Measurements from ENCODE around the gene CEMP1. TPM values are rescaled to one million over a fixed set of nuclear protein-coding genes. Genes with fewer than 3 reads are reported as not detected.

The CEMP1 gene
- total and polyA plus RNA-seq, 2 experiments from 2014 or later: 0.31 to 7.5 TPM

GRCh38 chr16:2484898-2485508 lies 46.2 kb downstream of the CEMP1 start:
- no peaks in the 10 kb centered on the region for H3F3A ChIP-seq (replicated peaks; ENCODE audit: low read depth)
- TF ChIP-seq EZH2phosphoT487 (IDR thresholded peaks at IDR 0.05; ENCODE audit: unreplicated experiment) (no peak), ZNF462 (CRISPR knock-in tag; IDR thresholded peaks at IDR 0.05) (no peak), CREB1 (CRISPR knock-in tag; IDR thresholded peaks at IDR 0.05; ENCODE audit: low read depth) (no peak), JUNB (IDR thresholded peaks at IDR 0.05; ENCODE audit: unreplicated experiment) (no peak), ETS1 (IDR thresholded peaks at IDR 0.05) (no peak), ZNF331 (CRISPR knock-in tag; IDR thresholded peaks at IDR 0.05; ENCODE audit: low read depth) (no peak), CTCF (conservative IDR thresholded peaks at IDR 0.05; ENCODE audit: low read depth in 2 of 2) (no peak), REST (IDR thresholded peaks at IDR 0.05; ENCODE audit: unreplicated experiment) (no peak), POLR2AphosphoS5 (IDR thresholded peaks at IDR 0.05; ENCODE audit: low read depth) (no peak), NANOG (IDR thresholded peaks at IDR 0.05; ENCODE audit: borderline replicate concordance) (no peak)
- Mint-ChIP-seq H3K27ac (no peak overlapping the region), H3K9me3 (no peaks in the 10 kb centered on the region), H3K27me3 (ENCODE audit: insufficient read depth, low read depth, poor library complexity) (peaks cover 17% of the 10 kb centered on the region), H3K4me1 (peaks cover 20% of the 10 kb centered on the region), H3K36me3 (ENCODE audit: low read depth) (no peaks in the 10 kb centered on the region; the same call in 1 of the 3 replicates), H3K4me3 (no peak overlapping the region; the same call in 2 of the 3 replicates)
- H3K79me2 ChIP-seq (replicated peaks; ENCODE audit: insufficient read depth): 0 out of 2 replicates have a peak, but pooled peaks cover 6% of the 10 kb centered on the region
- no peaks in the 10 kb centered on the region for H3K27me3 ChIP-seq (ENCODE audit: insufficient read depth)
- no peak overlapping the region for H3K27ac ChIP-seq (ENCODE audit: low read depth)
- H3K4me1 ChIP-seq (ENCODE audit: insufficient read depth): no peaks in the 10 kb centered on the region
- no peak overlapping the region for H3K4me2 ChIP-seq
- DNase-seq (ENCODE audit: low spot score): no peak
- no peak for ATAC-seq
- no peak overlapping the region for H3K4me3 ChIP-seq
- no peaks in the 10 kb centered on the region for H3K36me3 ChIP-seq (ENCODE audit: insufficient read depth)
- H4K20me1 ChIP-seq (replicated peaks; ENCODE audit: insufficient read depth): 0 out of 2 replicates have a peak, but pooled peaks cover 2% of the 10 kb centered on the region
- H3K9me2 ChIP-seq (ENCODE audit: insufficient read depth): no peaks in the 10 kb centered on the region
- H2AFZ ChIP-seq: no peak overlapping the region

Data from GM23338 (cell line).